GM23338 (cell line): ENCODE measurements around the gene HINT1. TPM values are rescaled to one million over a fixed set of nuclear protein-coding genes. Genes with fewer than 3 reads are reported as not detected.

Experiments
- ATAC-seq: fragments of 200-7000 bp; cut with Tn5 transposase; 3 replicates; pipeline ENCODE4 v1.9.1; 2020
- DNase-seq: peaks from one replicate; pipeline ENCODE4 v3.0.0-alpha.2; 2015; ENCODE audit warnings: low spot score
- H2AFZ ChIP-seq: fragments of 200-600 bp; sonication (generic); 2 replicates; pipeline ENCODE4 v1.8.0; 2016; ENCODE audit warnings: antibody characterized with exemption, mild to moderate bottlenecking, moderate library complexity
- H3F3A ChIP-seq: fragments of 200-600 bp; sonication (generic); replicated peaks from 2 replicates; pipeline ENCODE4 v1.8.0; 2017; ENCODE audit warnings: antibody characterized with exemption, mixed run types, low read depth
- H3K27ac ChIP-seq: fragments of 200-600 bp; sonication (generic); 2 replicates; pipeline ENCODE4 v1.6.1; 2016; ENCODE audit warnings: low read depth
- H3K27me3 ChIP-seq: fragments of 200-600 bp; sonication (generic); 2 replicates; pipeline ENCODE4 v1.8.0; 2016; ENCODE audit warnings: mild to moderate bottlenecking, mixed run types, moderate library complexity; ENCODE audit not compliant: insufficient read depth
- H3K36me3 ChIP-seq: fragments of 200-600 bp; sonication (generic); 2 replicates; pipeline ENCODE4 v1.8.0; 2016; ENCODE audit warnings: mild to moderate bottlenecking; ENCODE audit not compliant: insufficient read depth
- H3K4me1 ChIP-seq: fragments of 200-600 bp; sonication (generic); 2 replicates; pipeline ENCODE4 v1.8.0; 2016; ENCODE audit warnings: mild to moderate bottlenecking, moderate library complexity; ENCODE audit not compliant: insufficient read depth
- H3K4me2 ChIP-seq: fragments of 200-600 bp; sonication (generic); 2 replicates; pipeline ENCODE4 v1.7.1; 2017; ENCODE audit warnings: mixed run types
- H3K4me3 ChIP-seq: fragments of 200-600 bp; sonication (generic); 2 replicates; pipeline ENCODE4 v1.6.1; 2016; ENCODE audit warnings: mixed run types
- H3K79me2 ChIP-seq: fragments of 200-600 bp; sonication (generic); replicated peaks from 2 replicates; pipeline ENCODE4 v1.8.0; 2017; ENCODE audit warnings: mild to moderate bottlenecking; ENCODE audit not compliant: insufficient read depth
- H3K9me2 ChIP-seq: fragments of 200-600 bp; sonication (generic); 2 replicates; pipeline ENCODE4 v1.8.0; 2017; ENCODE audit not compliant: insufficient read depth
- H4K20me1 ChIP-seq: fragments of 200-600 bp; sonication (generic); replicated peaks from 2 replicates; pipeline ENCODE4 v1.8.0; 2017; ENCODE audit warnings: mild to moderate bottlenecking; ENCODE audit not compliant: insufficient read depth
- H3K27ac Mint-ChIP-seq: 2 replicates; pipeline ENCODE4 v1.8.0; 2020; ENCODE audit warnings: inconsistent platforms, mild to moderate bottlenecking, moderate library complexity, mixed read lengths
- H3K27me3 Mint-ChIP-seq: 3 replicates; pipeline ENCODE4 v1.8.0; 2022; ENCODE audit warnings: low read depth, mild to moderate bottlenecking, moderate library complexity, mixed read lengths, inconsistent platforms; ENCODE audit not compliant: insufficient read depth, poor library complexity
- H3K36me3 Mint-ChIP-seq: 3 replicates; pipeline ENCODE4 v1.8.0; 2021; ENCODE audit warnings: low read depth, mild to moderate bottlenecking, inconsistent platforms, moderate library complexity, mixed read lengths
- H3K4me1 Mint-ChIP-seq: 3 replicates; pipeline ENCODE4 v1.8.0; 2020; ENCODE audit warnings: mild to moderate bottlenecking, inconsistent platforms, mixed read lengths
- H3K4me3 Mint-ChIP-seq: 3 replicates; pipeline ENCODE4 v1.8.0; 2021; ENCODE audit warnings: moderate library complexity, mild to moderate bottlenecking, inconsistent platforms, mixed read lengths
- H3K9me3 Mint-ChIP-seq: 3 replicates; pipeline ENCODE4 v1.8.0; 2020; ENCODE audit warnings: moderate library complexity, mild to moderate bottlenecking, inconsistent platforms, mixed read lengths
- CREB1 ChIP-seq: fragments of 250-450 bp; sonication (Bioruptor Pico); IDR thresholded peaks from 2 replicates; pipeline ENCODE4 v1.5.0; 2020; ENCODE audit warnings: low read depth, mild to moderate bottlenecking, moderate library complexity
- CTCF ChIP-seq, 2 experiments: fragments of 200-600 bp in 1 of 2; sonication (generic) in 1 of 2; conservative IDR thresholded peaks; 2 replicates each; pipeline versions ENCODE4 v1.5.1 to v1.6.1; 2016 to 2017; ENCODE audit warnings: antibody characterized with exemption in 2 of 2, low read depth in 2 of 2, mild to moderate bottlenecking in 2 of 2, moderate library complexity in 1 of 2
- ETS1 ChIP-seq: IDR thresholded peaks from 2 replicates; pipeline ENCODE4 v1.6.1; 2016; ENCODE audit warnings: antibody characterized with exemption
- EZH2 ChIP-seq: fragments of 200-600 bp; sonication (generic); IDR thresholded peaks from one replicate; pipeline ENCODE4 v1.8.0; 2017; ENCODE audit warnings: antibody characterized with exemption, mild to moderate bottlenecking, low read depth; ENCODE audit not compliant: unreplicated experiment
- EZH2phosphoT487 ChIP-seq: fragments of 200-600 bp; sonication (generic); IDR thresholded peaks from one replicate; pipeline ENCODE4 v1.8.1; 2018; ENCODE audit warnings: antibody characterized with exemption; ENCODE audit not compliant: unreplicated experiment
- JUNB ChIP-seq: IDR thresholded peaks from one replicate; pipeline ENCODE4 v1.6.1; 2016; ENCODE audit warnings: antibody characterized with exemption; ENCODE audit not compliant: unreplicated experiment
- NANOG ChIP-seq: IDR thresholded peaks from 2 replicates; pipeline ENCODE4 v1.6.1; 2016; ENCODE audit warnings: antibody characterized with exemption, borderline replicate concordance
- POLR2AphosphoS5 ChIP-seq: IDR thresholded peaks from 2 replicates; pipeline ENCODE4 v1.6.1; 2016; ENCODE audit warnings: antibody characterized with exemption, low read depth
- REST ChIP-seq: IDR thresholded peaks from one replicate; pipeline ENCODE4 v1.6.1; 2018; ENCODE audit warnings: antibody characterized with exemption; ENCODE audit not compliant: unreplicated experiment
- STAT1 ChIP-seq: IDR thresholded peaks from one replicate; pipeline ENCODE4 v1.6.1; 2016; ENCODE audit warnings: antibody characterized with exemption; ENCODE audit not compliant: unreplicated experiment
- ZNF114 ChIP-seq: fragments of 250-450 bp; sonication (Bioruptor Pico); IDR thresholded peaks from 2 replicates; pipeline ENCODE4 v1.5.0; 2020; ENCODE audit warnings: mild to moderate bottlenecking, moderate library complexity
- ZNF331 ChIP-seq: fragments of 250-450 bp; sonication (Bioruptor Pico); IDR thresholded peaks from 2 replicates; pipeline ENCODE4 v1.5.0; 2020; ENCODE audit warnings: low read depth, mild to moderate bottlenecking, moderate library complexity
- ZNF462 ChIP-seq: fragments of 250-450 bp; sonication (Bioruptor Pico); IDR thresholded peaks from 2 replicates; pipeline ENCODE4 v1.5.0; 2020; ENCODE audit warnings: mild to moderate bottlenecking, moderate library complexity
- polyA plus RNA-seq: library from polyadenylated mRNA; unstranded; fragments of >200 nt; fragmentation: Nextera tagmentation; extraction: Ambion mirVana; gene quantifications from 2 replicates; pipeline ENCODE4 v1.2.1, GENCODE V29; 2016
- total RNA-seq: library from RNA; depleted of rRNA; stranded (reverse); fragments of >200 nt; shearing (Covaris generic); gene quantifications from 2 replicates; pipeline ENCODE4 v1.2.3, GENCODE V29; 2014

The HINT1 gene
- total and polyA plus RNA-seq, 2 experiments from 2014 or later, result 171 to 687 TPM

GRCh38 chr5:131156385-131156784 lies 8.7 kb downstream of the HINT1 start:
- no peak overlapping the region for H3K27ac ChIP-seq
- no peak overlapping the region for H3K4me2 ChIP-seq
- H3K79me2 ChIP-seq, result peaks cover 13% of the 10 kb centered on the region; the same call in 1 of the 2 replicates
- no peak for DNase-seq
- ATAC-seq, result no peak
- Mint-ChIP-seq H3K36me3 (peaks cover 51% of the 10 kb centered on the region; the same call in 2 of the 3 replicates), H3K27me3 (peaks cover 3% of the 10 kb centered on the region), H3K9me3 (no peaks in the 10 kb centered on the region), H3K27ac (no peak overlapping the region), H3K4me1 (no peaks in the 10 kb centered on the region), H3K4me3 (no peak overlapping the region)
- H3K9me2 ChIP-seq, result no peaks in the 10 kb centered on the region
- no peaks in the 10 kb centered on the region for H3K27me3 ChIP-seq
- H4K20me1 ChIP-seq, result peaks cover 8% of the 10 kb centered on the region; the same call in 1 of the 2 replicates
- H3K4me3 ChIP-seq, result no peak overlapping the region
- no peak overlapping the region for H2AFZ ChIP-seq
- peaks cover 30% of the 10 kb centered on the region for H3K36me3 ChIP-seq
- no peaks in the 10 kb centered on the region; the same call in 1 of the 2 replicates for H3K4me1 ChIP-seq
- H3F3A ChIP-seq, result no peaks in the 10 kb centered on the region
- TF ChIP-seq ZNF462 (CRISPR knock-in tag), result no peak
- no peak for TF ChIP-seq EZH2phosphoT487
- no peak for TF ChIP-seq CTCF (conservative IDR thresholded peaks at IDR 0.05; ENCODE audit: low read depth in 2 of 2)
- TF ChIP-seq CREB1 (CRISPR knock-in tag), result no peak
- no peak for TF ChIP-seq STAT1
- TF ChIP-seq POLR2AphosphoS5, result no peak
- TF ChIP-seq ETS1, result no peak
- TF ChIP-seq ZNF331 (CRISPR knock-in tag), result no peak
- no peak for TF ChIP-seq NANOG
- no peak for TF ChIP-seq JUNB
- no peak for TF ChIP-seq ZNF114
- TF ChIP-seq REST, result no peak
- no peak for TF ChIP-seq EZH2
